Kidney epithelial cell (primary cell): ENCODE results near the gene ZNF221. TPM values are rescaled to one million over a fixed set of nuclear protein-coding genes. Genes with fewer than 3 reads are reported as not detected.

Experiments
- total RNA-seq: library from RNA; depleted of rRNA; stranded (reverse); fragments of >200 nt; gene quantifications from 2 replicates; pipeline ENCODE4 v1.2.3, GENCODE V29; 2015

ZNF221 gene
- total RNA-seq, 1 donor from 2014 or later: 6.1 TPM

Other genes starting within 250 kb of the ZNF221 start
- gene IRGC, start 235.2 kb upstream of the ZNF221 start, total RNA-seq: not detected in 2 replicates
- 22.1 and 27.7 TPM in 2 replicates for gene SMG9, start 196.3 kb upstream of the ZNF221 start, total RNA-seq
- 8.8 and 10.8 TPM in 2 replicates for gene KCNN4, start 170.3 kb upstream of the ZNF221 start, total RNA-seq
- 0.41 and 0.63 TPM in 2 replicates for gene LYPD5, start 148.8 kb upstream of the ZNF221 start, total RNA-seq
- 3.8 and 4.0 TPM in 2 replicates for gene ZNF283, start 123.9 kb upstream of the ZNF221 start, total RNA-seq
- gene ZNF404, start 67.3 kb upstream of the ZNF221 start, total RNA-seq: 1.0 and 2.7 TPM in 2 replicates
- 10.8 and 12.3 TPM in 2 replicates for gene ZNF45, start 15.9 kb upstream of the ZNF221 start, total RNA-seq
- gene ZNF155, start 33.0 kb downstream of the ZNF221 start, total RNA-seq: 4.2 and 5.8 TPM in 2 replicates
- gene ZNF230, start 51.7 kb downstream of the ZNF221 start, total RNA-seq: 2.7 and 2.9 TPM in 2 replicates
- gene ZNF222, start 74.2 kb downstream of the ZNF221 start, total RNA-seq: 2.3 and 3.3 TPM in 2 replicates
- 3.6 and 4.9 TPM in 2 replicates for gene ZNF223, start 100.8 kb downstream of the ZNF221 start, total RNA-seq
- 1.1 and 1.5 TPM in 2 replicates for gene ZNF284, start 120.9 kb downstream of the ZNF221 start, total RNA-seq
- gene ZNF224, start 143.1 kb downstream of the ZNF221 start, total RNA-seq: 7.3 and 8.2 TPM in 2 replicates
- 1.9 and 2.2 TPM in 2 replicates for gene ZNF225, start 162.2 kb downstream of the ZNF221 start, total RNA-seq
- 4.7 and 5.7 TPM in 2 replicates for gene ZNF234, start 190.3 kb downstream of the ZNF221 start, total RNA-seq
- 11.2 and 26.8 TPM in 2 replicates for gene ZNF226, start 213.9 kb downstream of the ZNF221 start, total RNA-seq